K562 (cell line): ENCODE results near the gene RPL29. TPM values are rescaled to one million over a fixed set of nuclear protein-coding genes. Genes with fewer than 3 reads are reported as not detected.

Experiments used
- AFF4 ChIP-seq: sonication (generic); formaldehyde crosslinking; IDR thresholded peaks from 2 replicates; pipeline ENCODE4 v1.8.0; 2023; ENCODE audit warnings: mild to moderate bottlenecking, missing genetic modification reagents
- ESRRA ChIP-seq: fragments of 450-650 bp; IDR thresholded peaks from 2 replicates; pipeline ENCODE4 v1.6.1; 2014; ENCODE audit warnings: low read depth, mild to moderate bottlenecking, moderate library complexity, borderline replicate concordance
- MTA2 ChIP-seq: fragments of 450-650 bp; IDR thresholded peaks from 2 replicates; pipeline ENCODE4 v1.6.1; 2016; ENCODE audit warnings: low read depth
- MYC ChIP-seq, 2 experiments: fragments of 250-450 bp in 1 of 2; sonication (Bioruptor Pico) in 1 of 2; IDR thresholded peaks; 2 replicates each; pipeline versions ENCODE4 v1.5.1 to v1.6.1; 2012 to 2021; ENCODE audit warnings: low read depth in 2 of 2, borderline replicate concordance in 1 of 2, improper control_type of control experiment in 1 of 2, low read length in 1 of 2, mild to moderate bottlenecking in 1 of 2, moderate library complexity in 1 of 2
- NFIC ChIP-seq: fragments of 450-650 bp; IDR thresholded peaks from 2 replicates; pipeline ENCODE4 v1.6.1; 2017; ENCODE audit warnings: mild to moderate bottlenecking, inconsistent platforms
- PHF20 ChIP-seq: fragments of 450-650 bp; IDR thresholded peaks from 2 replicates; pipeline ENCODE4 v1.6.1; 2018; ENCODE audit not compliant: partially characterized antibody
- POLR2G ChIP-seq: fragments of 200-400 bp; formaldehyde crosslinking; IDR thresholded peaks from 2 replicates; pipeline ENCODE4 v1.6.1; 2017; ENCODE audit warnings: low read depth, mild to moderate bottlenecking, antibody characterized with exemption, low read length, moderate library complexity
- TAF7 ChIP-seq: fragments of 450-650 bp; IDR thresholded peaks from 2 replicates; pipeline ENCODE4 v1.6.1; 2016; ENCODE audit warnings: missing genetic modification characterization, missing compliant biosample characterization
- ZBTB40 ChIP-seq, 2 experiments: fragments of 450-650 bp in 1 of 2; sonication (generic) in 1 of 2; formaldehyde crosslinking in 1 of 2; IDR thresholded peaks; 2 replicates each; pipeline versions ENCODE4 v1.7.1 to v1.9.0; 2016 to 2022; ENCODE audit warnings: inconsistent platforms in 1 of 2, mild to moderate bottlenecking in 1 of 2, missing genetic modification reagents in 1 of 2
- ZEB2 ChIP-seq: fragments of 450-650 bp; IDR thresholded peaks from 2 replicates; pipeline ENCODE4 v1.6.1; 2016
- ZKSCAN1 ChIP-seq: fragments of 150-350 bp; IDR thresholded peaks from 2 replicates; pipeline ENCODE4 v1.6.1; 2016; ENCODE audit warnings: low read depth, low read length
- ZNF143 ChIP-seq: sonication (generic); formaldehyde crosslinking; IDR thresholded peaks from 2 replicates; pipeline ENCODE4 v1.9.0; 2022; ENCODE audit warnings: mild to moderate bottlenecking, missing genetic modification reagents
- ZNF707 ChIP-seq: fragments of 250-450 bp; sonication (Bioruptor Pico); conservative IDR thresholded peaks from 2 replicates; pipeline ENCODE4 v1.8.0; 2022; ENCODE audit warnings: inconsistent platforms, mild to moderate bottlenecking, moderate library complexity
- polyA plus RNA-seq, 8 experiments: library from polyadenylated mRNA; depleted of rRNA in 4 of 8; stranded (reverse) in 5 of 8; unstranded in 3 of 8; fragments of >200 nt; fragmentation: Nextera tagmentation in 2 of 8; fragmentation: Illumina TruSeq in 1 of 8; extraction: Ambion mirVana in 2 of 8; extraction: Trizol in 1 of 8; gene quantifications; 2 replicates each; pipeline versions ENCODE4 v1.2.1 to v1.2.3, GENCODE V29; 2011 to 2014; ENCODE audit warnings: inconsistent platforms in 1 of 8, missing spikeins in 1 of 8
- total RNA-seq, 7 experiments: library from RNA; depleted of rRNA in 6 of 7; stranded (reverse); fragments of >200 nt in 6 of 7; fragmentation: Illumina TruSeq in 2 of 7; extraction: Trizol in 2 of 7; gene quantifications; 2 replicates each; pipeline versions ENCODE4 v1.2.1 to v1.2.3, GENCODE V29; 2011 to 2021; ENCODE audit warnings: low replicate concordance in 1 of 7

RPL29 gene
- total and polyA plus RNA-seq, 9 of the 15 experiments (the other 6 are each of a cell fraction or from before 2014, with no cell fraction given), result 568 to 1,475 (median 1,104) TPM

- TF ChIP-seq AFF4, result peak; percentile 84
- TF ChIP-seq ZNF143 (CRISPR knock-in tag), result peak; percentile 75
- 0 out of 2 replicates have a peak, but pooled peaks have one; percentile 36 for TF ChIP-seq ZKSCAN1
- peak; percentile 42 for TF ChIP-seq NFIC
- TF ChIP-seq MTA2, result peak; percentile 70
- TF ChIP-seq ZEB2, result peak; percentile 94
- no peak for TF ChIP-seq ZNF707 (CRISPR knock-in tag)
- peak; percentile 97 for TF ChIP-seq MYC (IDR thresholded peaks at IDR 0.05; ENCODE audit: low read depth, low read length)
- peak; percentile 93 for TF ChIP-seq MYC (CRISPR knock-in tag; IDR thresholded peaks at IDR 0.05; ENCODE audit: borderline replicate concordance, low read depth)
- TF ChIP-seq TAF7 (tag), result peak; percentile 99
- peak; percentile 65; the same call in 1 of the 2 replicates for TF ChIP-seq ESRRA
- TF ChIP-seq POLR2G, result peak; percentile 99
- peak; percentile 98 for TF ChIP-seq PHF20
- peak; percentile 99 for TF ChIP-seq ZBTB40 (IDR thresholded peaks at IDR 0.05)
- no peak for TF ChIP-seq ZBTB40 (CRISPR knock-in tag; IDR thresholded peaks at IDR 0.05)
Measured at GRCh38 chr3:51995346-51996163, at the start of gene RPL29 (continued).
